Stimulated activated CD8-positive, alpha-beta memory T cell treated with anti-CD3 and anti-CD28 coated beads, Interleukin-7, amount 100 ng/mL, for 4 hours (primary cell): ENCODE measurements around the gene PAPPA2.
"Not testable (repeated sequence)": the region's sequence is repeated elsewhere in the genome, so short reads cannot be mapped to it uniquely, and the experiment has no call there.

Experiments
- DNase-seq, 2 donors: peaks; one replicate each; pipeline ENCODE4 v3.0.0-alpha.2; 2020; ENCODE audit warnings: low read depth in 2 of 2

PAPPA2 gene, protein sequence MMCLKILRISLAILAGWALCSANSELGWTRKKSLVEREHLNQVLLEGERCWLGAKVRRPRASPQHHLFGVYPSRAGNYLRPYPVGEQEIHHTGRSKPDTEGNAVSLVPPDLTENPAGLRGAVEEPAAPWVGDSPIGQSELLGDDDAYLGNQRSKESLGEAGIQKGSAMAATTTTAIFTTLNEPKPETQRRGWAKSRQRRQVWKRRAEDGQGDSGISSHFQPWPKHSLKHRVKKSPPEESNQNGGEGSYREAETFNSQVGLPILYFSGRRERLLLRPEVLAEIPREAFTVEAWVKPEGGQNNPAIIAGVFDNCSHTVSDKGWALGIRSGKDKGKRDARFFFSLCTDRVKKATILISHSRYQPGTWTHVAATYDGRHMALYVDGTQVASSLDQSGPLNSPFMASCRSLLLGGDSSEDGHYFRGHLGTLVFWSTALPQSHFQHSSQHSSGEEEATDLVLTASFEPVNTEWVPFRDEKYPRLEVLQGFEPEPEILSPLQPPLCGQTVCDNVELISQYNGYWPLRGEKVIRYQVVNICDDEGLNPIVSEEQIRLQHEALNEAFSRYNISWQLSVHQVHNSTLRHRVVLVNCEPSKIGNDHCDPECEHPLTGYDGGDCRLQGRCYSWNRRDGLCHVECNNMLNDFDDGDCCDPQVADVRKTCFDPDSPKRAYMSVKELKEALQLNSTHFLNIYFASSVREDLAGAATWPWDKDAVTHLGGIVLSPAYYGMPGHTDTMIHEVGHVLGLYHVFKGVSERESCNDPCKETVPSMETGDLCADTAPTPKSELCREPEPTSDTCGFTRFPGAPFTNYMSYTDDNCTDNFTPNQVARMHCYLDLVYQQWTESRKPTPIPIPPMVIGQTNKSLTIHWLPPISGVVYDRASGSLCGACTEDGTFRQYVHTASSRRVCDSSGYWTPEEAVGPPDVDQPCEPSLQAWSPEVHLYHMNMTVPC (N-terminal part only)

GRCh38 chr1:176462674-176463378 lies at the start of gene PAPPA2:
TSS of gene PAPPA2 (plus strand) at chr1:176463175. CDS start at chr1:176556323, 93,148 bp downstream.
- no peak for DNase-seq

DNA sequence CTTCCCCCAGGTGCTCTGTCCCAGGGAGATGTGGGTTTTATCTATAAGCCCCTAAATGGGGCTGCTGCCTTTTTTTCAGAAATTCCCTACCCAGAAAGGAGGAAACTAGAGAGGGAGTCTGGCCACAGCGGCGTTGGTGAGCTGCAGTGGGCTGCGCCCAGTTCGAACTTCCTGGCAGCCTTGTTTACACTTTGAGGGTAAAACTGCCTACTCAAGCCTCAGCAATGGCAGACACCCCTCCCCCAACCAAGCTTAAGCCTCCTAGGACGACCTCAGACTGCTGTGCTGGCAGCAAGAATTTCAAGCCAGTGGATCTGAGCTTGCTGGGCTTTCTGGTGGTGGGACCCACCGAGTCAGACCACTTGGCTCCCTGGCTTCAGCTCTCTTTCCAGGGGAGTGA lies 46.2 kb upstream of the PAPPA2 start:
- DNase-seq, result no peak

GRCh38 chr1:176419608-176420007 lies 43.4 kb upstream of the PAPPA2 start:
- DNase-seq, result not testable (repeated sequence)

- no peak for DNase-seq
Measured at GRCh38 chr1:176434234-176434633, 28.7 kb upstream of the PAPPA2 start.

DNA sequence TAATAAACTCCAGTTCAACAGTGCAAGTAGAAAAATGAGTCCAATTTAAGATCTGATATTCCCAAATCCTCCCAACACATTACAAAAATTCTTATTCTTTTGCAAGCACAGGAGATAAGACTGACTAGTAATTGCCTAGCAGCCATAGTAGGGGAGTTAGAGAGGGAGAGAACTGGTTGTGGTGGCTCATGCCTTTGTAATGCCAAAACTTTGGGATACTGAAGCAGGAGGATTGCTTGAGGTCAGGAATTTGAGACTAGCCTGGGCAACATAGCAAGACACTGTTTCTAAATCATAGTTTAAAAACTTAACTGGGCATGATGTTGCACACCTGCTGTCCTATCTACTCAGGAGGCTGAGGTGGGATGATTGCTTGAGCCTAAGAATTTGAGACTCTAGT lies 26.7 kb upstream of the PAPPA2 start:
- DNase-seq, result no peak

GRCh38 chr1:176440176-176440575 lies 22.8 kb upstream of the PAPPA2 start:
- DNase-seq, result no peak

DNA sequence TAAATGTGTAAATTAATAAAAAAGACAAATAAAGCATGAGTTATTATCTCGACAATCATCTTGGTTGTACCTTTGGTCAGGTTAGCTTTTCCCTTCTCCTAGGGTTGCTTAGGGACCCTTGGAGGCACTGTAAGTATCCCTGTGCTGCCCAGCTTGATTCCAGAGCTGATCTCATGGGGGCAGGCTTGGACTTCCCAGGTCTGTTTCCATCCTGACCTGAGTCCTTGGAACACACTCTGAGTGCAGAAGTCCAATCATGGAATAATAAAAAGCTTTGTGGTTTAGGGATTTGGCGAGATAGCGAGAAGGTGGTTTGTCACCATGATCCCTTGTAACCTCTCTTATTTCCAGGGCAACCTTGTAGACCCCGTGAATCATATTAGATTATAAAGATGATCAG lies 18.7 kb upstream of the PAPPA2 start:
- no peak for DNase-seq

GRCh38 chr1:176445402-176445801 lies 17.6 kb upstream of the PAPPA2 start:
- DNase-seq, result no peak

DNA sequence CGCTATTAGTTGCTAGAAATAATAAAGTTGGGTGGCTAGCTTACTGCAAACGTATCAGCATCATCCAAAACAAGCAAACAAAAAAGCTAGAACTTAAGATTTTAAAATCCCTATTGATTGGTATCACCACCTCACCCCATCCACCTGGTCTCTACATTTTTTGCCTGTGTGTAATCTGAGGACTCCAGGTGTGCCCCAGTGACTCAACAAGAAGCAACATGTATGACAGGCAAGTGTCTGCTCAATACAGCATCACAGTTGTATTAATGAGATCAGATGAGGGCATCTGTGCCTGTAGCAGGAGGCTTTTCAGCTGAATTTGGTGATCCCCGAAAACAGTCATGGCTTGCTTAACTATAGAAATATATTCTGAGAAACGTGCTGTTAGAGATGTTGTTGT lies 14.6 kb upstream of the PAPPA2 start:
- DNase-seq, result no peak

GRCh38 chr1:176450526-176450925 lies 12.4 kb upstream of the PAPPA2 start:
- DNase-seq, result no peak

GRCh38 chr1:176451741-176452140 lies 11.2 kb upstream of the PAPPA2 start:
- DNase-seq, result not testable (repeated sequence)

DNA sequence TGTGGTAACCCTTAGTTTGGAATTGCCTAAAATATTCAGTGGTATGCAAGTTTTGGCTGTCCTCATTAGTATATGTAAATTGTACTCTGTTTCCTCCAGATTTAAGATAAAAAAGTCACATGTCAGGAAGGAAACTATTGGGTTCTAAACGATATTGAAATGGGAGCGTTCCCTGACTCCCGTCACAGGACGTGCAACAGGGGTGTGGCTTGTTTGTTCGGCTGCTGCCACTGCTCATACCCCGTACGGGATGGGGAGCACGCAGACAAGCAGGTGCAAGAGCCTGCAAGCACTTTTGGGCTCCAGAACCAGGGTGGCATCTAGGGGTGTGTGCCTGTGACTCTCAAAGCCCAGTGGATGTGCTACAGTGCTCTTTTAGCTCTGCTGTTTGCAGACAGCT lies 6.2 kb upstream of the PAPPA2 start:
- DNase-seq, result no peak

- DNase-seq, result no peak
Measured at GRCh38 chr1:176460544-176461336, 2.2 kb upstream of the PAPPA2 start.

DNA sequence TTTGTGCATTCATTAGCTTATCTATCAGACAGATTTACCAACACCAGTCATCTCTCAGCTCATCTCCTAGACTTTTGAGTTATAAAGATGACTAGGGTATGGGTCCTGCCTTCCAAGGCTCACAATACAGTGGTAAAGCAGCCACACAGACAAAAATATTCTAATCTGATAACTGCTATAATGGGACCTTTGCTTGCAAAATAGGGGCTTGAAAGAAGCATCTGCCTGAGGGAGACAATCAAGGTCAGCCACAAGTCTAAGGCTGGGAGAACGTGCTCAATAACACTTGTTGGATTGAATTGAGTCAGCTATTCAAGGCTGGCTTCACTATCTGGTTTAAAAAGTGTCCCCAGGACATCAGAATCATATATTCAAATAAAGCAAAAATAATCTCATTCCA lies 1.4 kb upstream of the PAPPA2 start:
- DNase-seq, result no peak

DNA sequence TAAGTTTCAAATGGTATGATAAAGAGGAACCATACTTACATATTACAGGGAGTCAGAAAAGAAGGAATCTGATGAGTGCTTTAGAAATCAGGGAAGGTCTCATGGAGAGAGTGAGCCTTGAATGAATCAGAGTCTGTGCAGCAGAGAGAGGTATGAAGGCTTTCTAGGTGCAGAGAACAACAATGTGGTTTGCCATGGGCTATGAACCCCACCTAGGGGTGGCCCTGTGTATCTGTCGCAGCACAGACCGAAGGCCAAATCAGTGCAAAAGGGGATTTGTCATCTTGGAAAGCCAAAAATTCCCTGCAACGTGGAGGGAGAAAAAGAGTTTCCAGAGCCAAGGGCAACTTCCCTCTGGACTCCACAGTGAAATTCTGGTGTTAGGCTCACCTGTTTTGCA lies 3.5 kb downstream of the PAPPA2 start:
- DNase-seq, result no peak

GRCh38 chr1:176469450-176470010 lies 6.6 kb downstream of the PAPPA2 start:
- no peak for DNase-seq

GRCh38 chr1:176471338-176472121 lies 8.6 kb downstream of the PAPPA2 start:
- no peak for DNase-seq

- no peak for DNase-seq
Measured at GRCh38 chr1:176479971-176480370, 17.0 kb downstream of the PAPPA2 start.

GRCh38 chr1:176480750-176481149 lies 17.8 kb downstream of the PAPPA2 start:
- no peak for DNase-seq

DNA sequence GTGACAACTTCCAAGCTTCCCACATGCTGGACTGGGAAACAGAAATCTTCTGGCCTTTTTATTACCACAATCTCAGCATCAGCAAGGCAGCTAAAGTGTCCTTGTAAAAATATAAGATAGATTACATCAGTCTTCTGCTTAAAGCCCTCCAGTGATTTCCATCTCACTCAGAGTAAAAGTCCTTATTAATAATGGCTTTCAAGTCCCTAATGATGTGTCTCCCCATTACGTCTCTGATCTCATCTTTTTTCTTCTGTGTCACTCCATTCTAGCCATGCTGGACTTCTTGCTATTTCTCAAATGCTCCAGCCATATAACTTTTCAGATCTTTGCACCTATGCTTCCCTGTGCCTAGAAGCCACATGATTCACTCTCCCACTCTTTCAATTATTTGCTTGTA lies 22.1 kb downstream of the PAPPA2 start:
- DNase-seq, result no peak
